ENCODE data around the gene WDR88.

WDR88 gene

GRCh38 chr19:33174186-33174585 lies 42.3 kb downstream of the WDR88 start:
- TF ChIP-seq, protein P1, sequence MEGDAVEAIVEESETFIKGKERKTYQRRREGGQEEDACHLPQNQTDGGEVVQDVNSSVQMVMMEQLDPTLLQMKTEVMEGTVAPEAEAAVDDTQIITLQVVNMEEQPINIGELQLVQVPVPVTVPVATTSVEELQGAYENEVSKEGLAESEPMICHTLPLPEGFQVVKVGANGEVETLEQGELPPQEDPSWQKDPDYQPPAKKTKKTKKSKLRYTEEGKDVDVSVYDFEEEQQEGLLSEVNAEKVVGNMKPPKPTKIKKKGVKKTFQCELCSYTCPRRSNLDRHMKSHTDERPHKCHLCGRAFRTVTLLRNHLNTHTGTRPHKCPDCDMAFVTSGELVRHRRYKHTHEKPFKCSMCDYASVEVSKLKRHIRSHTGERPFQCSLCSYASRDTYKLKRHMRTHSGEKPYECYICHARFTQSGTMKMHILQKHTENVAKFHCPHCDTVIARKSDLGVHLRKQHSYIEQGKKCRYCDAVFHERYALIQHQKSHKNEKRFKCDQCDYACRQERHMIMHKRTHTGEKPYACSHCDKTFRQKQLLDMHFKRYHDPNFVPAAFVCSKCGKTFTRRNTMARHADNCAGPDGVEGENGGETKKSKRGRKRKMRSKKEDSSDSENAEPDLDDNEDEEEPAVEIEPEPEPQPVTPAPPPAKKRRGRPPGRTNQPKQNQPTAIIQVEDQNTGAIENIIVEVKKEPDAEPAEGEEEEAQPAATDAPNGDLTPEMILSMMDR (IDR thresholded peaks at IDR 0.05; ENCODE audit: low read depth, low read length), result no peak
- no peak for DNase-seq (ENCODE audit: extremely low read depth, low read depth)

- TF ChIP-seq, protein P1 (IDR thresholded peaks at IDR 0.05; ENCODE audit: low read depth, low read length), result no peak
- DNase-seq (ENCODE audit: extremely low read depth, low read depth), result no peak
Measured at GRCh38 chr19:33175156-33175782, 43.4 kb downstream of the WDR88 start.

DNA sequence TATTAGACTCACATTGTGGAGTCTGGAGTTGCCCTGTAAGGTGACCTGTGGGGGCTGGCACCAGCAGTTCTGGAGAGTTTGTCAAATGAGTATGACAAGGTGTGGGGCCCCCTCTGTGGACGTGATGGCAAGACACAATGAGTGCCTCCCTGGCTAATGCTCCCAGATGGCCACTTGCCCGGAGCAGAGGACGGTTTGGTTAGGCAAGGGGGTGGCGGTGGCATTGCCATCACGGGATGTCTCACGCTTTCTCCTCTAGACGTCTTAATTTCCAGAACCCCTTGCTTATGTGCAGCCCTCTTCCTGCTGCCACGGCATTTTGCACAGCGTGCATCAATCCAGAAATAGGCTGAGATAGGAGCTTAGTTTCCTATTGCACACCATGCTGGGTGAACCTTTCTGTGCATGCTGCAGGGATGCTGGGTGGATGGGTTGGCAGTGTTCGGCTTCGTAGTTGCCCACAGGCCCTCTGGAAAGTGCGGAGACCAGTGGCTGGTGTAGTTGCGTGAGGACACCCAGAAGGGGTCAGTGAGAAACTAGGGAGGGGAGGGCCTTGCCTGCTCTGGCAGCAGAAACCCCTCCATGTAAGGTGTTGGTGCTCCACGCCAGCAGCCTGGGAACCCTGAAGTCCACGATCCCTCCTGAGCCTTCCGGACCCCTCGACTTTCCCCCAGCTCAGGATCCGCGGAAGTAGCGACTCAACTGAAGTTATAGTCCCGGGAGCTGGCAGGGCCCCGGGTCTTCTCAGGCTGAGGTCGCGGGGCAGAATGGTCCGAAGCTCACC lies 44.2 kb downstream of the WDR88 start:
- no peak for DNase-seq (ENCODE audit: extremely low read depth, low read depth)

GRCh38 chr19:33176670-33177416 lies 44.9 kb downstream of the WDR88 start:
- DNase-seq (ENCODE audit: extremely low read depth, low read depth), result peak; percentile 98
- TF ChIP-seq, protein P1 (IDR thresholded peaks at IDR 0.05; ENCODE audit: low read depth, low read length), result no peak

More for the DNA sequence above, 44.2 kb downstream of the WDR88 start:
- TF ChIP-seq, protein P1 (IDR thresholded peaks at IDR 0.05; ENCODE audit: low read depth, low read length), result no peak

- TF ChIP-seq, protein P1 (IDR thresholded peaks at IDR 0.05; ENCODE audit: low read depth, low read length), result peak; percentile 35
- no peak for DNase-seq (ENCODE audit: extremely low read depth, low read depth)
Measured at GRCh38 chr19:33177417-33177979, 45.6 kb downstream of the WDR88 start.

DNA sequence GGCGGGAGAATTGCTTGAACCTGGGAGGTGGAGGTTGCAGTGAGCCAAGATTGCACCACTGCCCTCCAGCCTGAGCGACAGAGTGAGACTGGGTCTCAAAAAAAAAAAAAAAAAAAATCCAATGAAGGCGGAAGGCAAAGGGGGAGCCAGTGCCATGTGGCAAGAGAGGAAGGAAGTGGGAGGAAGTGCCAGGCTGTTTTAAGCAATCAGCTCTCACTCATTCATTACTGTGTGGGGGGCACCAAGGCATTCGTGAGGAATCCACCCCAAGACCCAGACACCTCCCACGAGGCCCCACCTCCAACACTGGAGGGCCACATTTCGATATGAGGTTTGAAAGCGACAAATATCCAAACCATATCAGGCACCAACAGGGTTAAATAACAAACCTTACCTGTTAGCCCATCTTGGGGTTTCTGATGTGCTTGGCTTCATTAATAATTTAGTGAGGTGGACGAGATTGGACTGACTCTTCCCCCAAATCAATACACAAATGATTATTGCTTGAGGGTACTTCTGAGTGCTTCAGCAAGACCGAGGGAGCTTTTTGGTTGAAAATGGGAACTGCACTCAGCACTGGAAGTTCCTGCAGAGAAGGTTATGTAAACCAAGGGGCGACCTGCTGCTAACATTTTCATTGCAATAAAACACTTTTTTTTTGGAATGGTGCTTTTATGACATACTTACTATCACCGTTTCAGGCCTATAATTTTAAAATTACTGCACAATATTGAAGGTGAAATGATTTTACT lies 54.7 kb downstream of the WDR88 start:
- DNase-seq (ENCODE audit: extremely low read depth, low read depth), result no peak
- TF ChIP-seq, protein P1 (IDR thresholded peaks at IDR 0.05; ENCODE audit: low read depth, low read length), result no peak
